Upper lobe of left lung (tissue), 4 donors: ENCODE results near the gene HAGHL.

Experiments used
- POLR2A ChIP-seq, 4 donors: fragments of 450-650 bp; IDR thresholded peaks; one replicate each; pipeline ENCODE4 v1.5.1; 2016 to 2017; ENCODE audit warnings: antibody characterized with exemption in 4 of 4, mild to moderate bottlenecking in 2 of 4
- TF ChIP-seq, protein P1 (sequence below), 6 experiments: fragments of 450-650 bp in 4 of 6; fragments of 200-600 bp in 2 of 6; sonication (generic) in 2 of 6; IDR thresholded peaks; one replicate each; pipeline ENCODE4 v1.5.1; 2016 to 2019; ENCODE audit warnings: antibody characterized with exemption in 6 of 6

DNA sequence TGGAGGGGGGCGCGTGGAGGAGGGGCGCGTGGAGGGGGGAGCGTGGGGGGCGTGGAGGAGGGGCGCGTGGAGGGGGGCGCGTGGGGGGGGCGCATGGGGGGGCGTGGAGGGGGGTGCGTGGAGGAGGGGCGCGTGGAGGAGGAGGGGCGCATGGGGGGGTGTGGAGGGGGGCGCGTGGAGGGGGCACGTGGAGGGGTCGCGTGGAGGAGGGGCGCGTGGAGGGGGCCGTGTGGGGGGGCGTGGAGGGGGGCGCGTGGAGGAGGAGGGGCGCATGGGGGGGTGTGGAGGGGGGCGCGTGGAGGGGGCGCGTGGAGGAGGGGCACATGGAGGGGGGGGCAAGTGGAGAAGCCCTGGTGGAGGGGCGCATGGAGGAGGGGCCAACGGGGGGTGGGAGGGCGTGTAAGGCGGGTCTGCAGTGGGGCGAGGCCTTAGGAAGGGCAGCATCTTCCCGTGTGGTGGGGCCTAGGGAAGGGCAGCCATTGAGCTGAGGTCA, 40.9 kb downstream of the HAGHL start:
- TF ChIP-seq, protein P1, sequence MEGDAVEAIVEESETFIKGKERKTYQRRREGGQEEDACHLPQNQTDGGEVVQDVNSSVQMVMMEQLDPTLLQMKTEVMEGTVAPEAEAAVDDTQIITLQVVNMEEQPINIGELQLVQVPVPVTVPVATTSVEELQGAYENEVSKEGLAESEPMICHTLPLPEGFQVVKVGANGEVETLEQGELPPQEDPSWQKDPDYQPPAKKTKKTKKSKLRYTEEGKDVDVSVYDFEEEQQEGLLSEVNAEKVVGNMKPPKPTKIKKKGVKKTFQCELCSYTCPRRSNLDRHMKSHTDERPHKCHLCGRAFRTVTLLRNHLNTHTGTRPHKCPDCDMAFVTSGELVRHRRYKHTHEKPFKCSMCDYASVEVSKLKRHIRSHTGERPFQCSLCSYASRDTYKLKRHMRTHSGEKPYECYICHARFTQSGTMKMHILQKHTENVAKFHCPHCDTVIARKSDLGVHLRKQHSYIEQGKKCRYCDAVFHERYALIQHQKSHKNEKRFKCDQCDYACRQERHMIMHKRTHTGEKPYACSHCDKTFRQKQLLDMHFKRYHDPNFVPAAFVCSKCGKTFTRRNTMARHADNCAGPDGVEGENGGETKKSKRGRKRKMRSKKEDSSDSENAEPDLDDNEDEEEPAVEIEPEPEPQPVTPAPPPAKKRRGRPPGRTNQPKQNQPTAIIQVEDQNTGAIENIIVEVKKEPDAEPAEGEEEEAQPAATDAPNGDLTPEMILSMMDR (IDR thresholded peaks at IDR 0.05), result no peak
- no peak for TF ChIP-seq POLR2A (IDR thresholded peaks at IDR 0.05)
